IPS-18c (cell line): Measurements from ENCODE around the gene GNPTAB.
A peak's percentile ranks its signal among the peaks of the same experiment; 100 is the strongest.

Experiments used
- H3K4me3 ChIP-seq: 2 replicates; pipeline ENCODE4 v1.7.0; 2013; ENCODE audit warnings: low read depth, mild to moderate bottlenecking, low read length, moderate library complexity; ENCODE audit not compliant: insufficient read depth
- H3K9me3 ChIP-seq: one replicate; pipeline ENCODE4 v1.6.1; 2013; ENCODE audit warnings: mild to moderate bottlenecking, low read length, moderate library complexity; ENCODE audit not compliant: control insufficient read depth, insufficient read depth

Gene GNPTAB

GRCh38 chr12:101697930-101698799 lies 132.6 kb downstream of the GNPTAB start:
- H3K9me3 ChIP-seq = peaks cover 2% of the 10 kb centered on the region
- H3K4me3 ChIP-seq = peak overlapping the region; percentile 74

- peak within 1 kb of the TSS; percentile 74 for H3K4me3 ChIP-seq
These were observed 133.4 kb downstream of the GNPTAB start, which contains the start of gene CHPT1 for GRCh38 chr12:101697197-101697929. TSS of gene CHPT1 (plus strand) at chr12:101697640. CDS start at chr12:101697862, 222 bp downstream.

DNA sequence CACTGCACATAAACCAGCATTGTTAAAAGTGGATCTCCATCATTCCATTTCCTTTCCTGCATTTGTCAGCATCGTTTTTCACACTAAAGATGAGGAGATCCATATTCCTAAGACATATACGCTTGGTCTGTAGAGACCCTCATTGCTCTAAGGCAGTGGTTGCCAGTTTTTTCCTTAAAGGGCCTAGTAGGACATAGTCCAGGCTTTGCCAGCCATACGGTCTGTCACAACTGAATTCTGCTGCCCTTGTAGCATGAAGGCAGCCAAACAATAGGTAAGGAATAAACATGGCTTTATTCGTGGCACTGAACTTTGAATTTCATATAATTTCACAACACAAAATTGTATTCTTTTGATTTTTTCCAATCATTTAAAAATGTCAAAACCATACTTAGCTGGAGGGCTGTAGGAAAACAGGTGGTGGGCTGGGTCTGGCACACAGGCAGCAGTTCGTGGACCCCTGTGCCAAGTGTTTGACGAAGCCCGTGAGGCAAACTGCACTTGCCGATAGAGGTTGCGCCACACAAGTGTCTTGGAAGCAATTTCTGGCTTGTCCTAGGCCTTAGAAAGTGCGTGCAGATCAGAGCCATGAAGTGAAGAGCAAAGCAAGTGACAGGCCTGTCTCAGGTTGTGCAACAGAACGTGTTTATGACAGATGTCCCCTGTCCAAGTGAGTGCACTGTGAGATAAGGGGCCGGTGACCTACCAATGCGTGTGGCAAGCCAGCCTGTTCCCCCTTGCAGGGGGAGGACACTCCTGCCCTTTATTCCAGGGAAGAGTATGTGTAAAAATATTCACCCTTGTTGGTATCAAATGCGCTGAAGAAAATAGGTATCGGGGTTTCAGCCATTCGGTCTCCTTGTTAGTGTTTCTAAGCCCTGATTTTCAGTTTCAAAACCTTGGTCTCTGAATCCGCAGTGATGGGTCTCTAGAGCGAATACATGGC lies 134.2 kb downstream of the GNPTAB start:
- H3K4me3 ChIP-seq = peak overlapping the region; percentile 74
- H3K9me3 ChIP-seq = peaks cover 2% of the 10 kb centered on the region

More at GRCh38 chr12:101697197-101697929, 133.4 kb downstream of the GNPTAB start, which contains the start of gene CHPT1:
- H3K9me3 ChIP-seq = peaks cover 2% of the 10 kb centered on the region

- H3K4me3 ChIP-seq = no peak overlapping the region
- H3K9me3 ChIP-seq = peaks cover 2% of the 10 kb centered on the region
These were observed 135.1 kb downstream of the GNPTAB start for GRCh38 chr12:101695706-101696105.
